ENCODE results near the gene SNRPN.

- TF ChIP-seq CTCF (IDR thresholded peaks at IDR 0.05) (no peak), POLR2A (IDR thresholded peaks at IDR 0.05) (peak in 1 of 2 donors; percentile 36), EP300 (IDR thresholded peaks at IDR 0.05) (no peak)
Measured at GRCh38 chr15:24954783-24955530, at the start of gene SNRPN, which contains the start of gene SNURF.
